CD4-positive, alpha-beta memory T cell (primary cell): ENCODE data around the gene SORCS2. TPM values are rescaled to one million over a fixed set of nuclear protein-coding genes. Genes with fewer than 3 reads are reported as not detected.

Source experiments
- CTCF ChIA-PET: fragments of 350-600 bp; sonication (Branson Sonifier 250); formaldehyde crosslinking; loops from one replicate; lab custom pipeline; 2021; ENCODE audit warnings: inconsistent platforms; ENCODE audit not compliant: partially characterized antibody; lab: Charles Lee
- POLR2A ChIA-PET: fragments of 350-600 bp; sonication (Branson Sonifier 250); formaldehyde crosslinking; loops from one replicate; lab custom pipeline; 2021; ENCODE audit not compliant: partially characterized antibody; lab: Charles Lee
- DNase-seq, 5 donors: peaks; one replicate each; pipeline versions ENCODE4 v3.0.0 to v3.0.0-alpha.2; 2020 to 2022; ENCODE audit warnings: mixed read lengths in 1 of 5
- H3K27ac ChIP-seq: one replicate; pipeline ENCODE4 v1.7.0; 2013; ENCODE audit warnings: low read depth, low read length
- H3K27me3 ChIP-seq: 2 replicates; pipeline ENCODE4 v1.7.0; 2013; ENCODE audit warnings: mild to moderate bottlenecking, low read length, moderate library complexity; ENCODE audit not compliant: insufficient read depth
- H3K36me3 ChIP-seq: 2 replicates; pipeline ENCODE4 v1.7.0; 2013; ENCODE audit warnings: mild to moderate bottlenecking, low read length, moderate library complexity; ENCODE audit not compliant: insufficient read depth
- H3K4me1 ChIP-seq: 2 replicates; pipeline ENCODE4 v1.7.0; 2013; ENCODE audit warnings: mild to moderate bottlenecking, low read length, moderate library complexity; ENCODE audit not compliant: insufficient read depth
- H3K4me3 ChIP-seq, 2 donors: one replicate each; pipeline ENCODE4 v1.7.0; 2013; ENCODE audit warnings: low read length in 2 of 2, mild to moderate bottlenecking in 1 of 2
- H3K9me3 ChIP-seq, 2 donors: one replicate each; pipeline ENCODE4 v1.7.0; 2013; ENCODE audit warnings: low read length in 2 of 2, control low read depth in 1 of 2; ENCODE audit not compliant: control insufficient read depth in 1 of 2
- H3K27ac Mint-ChIP-seq, 7 donors: one replicate each; pipeline ENCODE4 v1.8.0; 2020 to 2021; ENCODE audit warnings: mixed read lengths in 7 of 7, mild to moderate bottlenecking in 6 of 7, inconsistent platforms in 3 of 7, moderate library complexity in 3 of 7
- H3K27me3 Mint-ChIP-seq, 2 donors: one replicate each; pipeline ENCODE4 v1.8.0; 2020 to 2021; ENCODE audit warnings: mixed read lengths in 2 of 2
- H3K36me3 Mint-ChIP-seq, 2 donors: one replicate each; pipeline ENCODE4 v1.8.0; 2020 to 2021; ENCODE audit warnings: mixed read lengths in 2 of 2, inconsistent platforms in 1 of 2, mild to moderate bottlenecking in 1 of 2
- H3K4me1 Mint-ChIP-seq, 4 donors: one replicate each; pipeline ENCODE4 v1.8.0; 2020 to 2021; ENCODE audit warnings: mixed read lengths in 4 of 4, mild to moderate bottlenecking in 1 of 4
- H3K4me3 Mint-ChIP-seq, 8 donors: one replicate each; pipeline ENCODE4 v1.8.0; 2020 to 2021; ENCODE audit warnings: mixed read lengths in 8 of 8, mild to moderate bottlenecking in 7 of 8, moderate library complexity in 6 of 8, inconsistent platforms in 3 of 8
- H3K9me3 Mint-ChIP-seq, 8 donors: one replicate each; pipeline ENCODE4 v1.8.0; 2020 to 2021; ENCODE audit warnings: mixed read lengths in 8 of 8, mild to moderate bottlenecking in 5 of 8, inconsistent platforms in 3 of 8, moderate library complexity in 1 of 8
- intact Hi-C: fragments of 100-400 bp; cut with micrococcal nuclease; formaldehyde crosslinking; loops from one replicate; pipeline ENCODE4 v1.15.1; 2023
- polyA plus RNA-seq, 2 donors: library from polyadenylated mRNA; unstranded; fragments of 300-500 nt; fragmentation: Illumina TruSeq; gene quantifications; one replicate each; pipeline ENCODE4 v1.2.3, GENCODE V29; 2021
- total RNA-seq, 2 experiments: library from RNA; stranded (reverse); gene quantifications; one replicate each; pipeline ENCODE4 v1.2.3, GENCODE V29; 2021

Gene SORCS2
- total and polyA plus RNA-seq, 4 experiments from 2014 or later, result not detected

GRCh38 chr4:7675612-7676320 is 483.4 kb downstream of the SORCS2 start:
- H3K36me3 Mint-ChIP-seq, result no peaks in the 10 kb centered on the region
- Histone ChIP-seq H3K27ac (no peak overlapping the region), H3K9me3 (no peaks in the 10 kb centered on the region), H3K4me1 (no peaks in the 10 kb centered on the region), H3K27me3 (no peaks in the 10 kb centered on the region), H3K36me3 (no peaks in the 10 kb centered on the region), H3K4me3 (no peak overlapping the region)
- DNase-seq, result no peak
- no peak overlapping the region for H3K4me3 Mint-ChIP-seq
- no peak overlapping the region for H3K27ac Mint-ChIP-seq
- intact Hi-C loops, result no loop called here
- CTCF ChIA-PET, result no interaction called here
- H3K4me1 Mint-ChIP-seq, result no peaks in the 10 kb centered on the region
- peaks cover 3 to 8% of the 10 kb centered on the region in 2 donors for H3K27me3 Mint-ChIP-seq
- POLR2A ChIA-PET, result no interaction called here
- peaks cover 0 to 10% (median 5%) of the 10 kb centered on the region in 8 donors for H3K9me3 Mint-ChIP-seq

DNA sequence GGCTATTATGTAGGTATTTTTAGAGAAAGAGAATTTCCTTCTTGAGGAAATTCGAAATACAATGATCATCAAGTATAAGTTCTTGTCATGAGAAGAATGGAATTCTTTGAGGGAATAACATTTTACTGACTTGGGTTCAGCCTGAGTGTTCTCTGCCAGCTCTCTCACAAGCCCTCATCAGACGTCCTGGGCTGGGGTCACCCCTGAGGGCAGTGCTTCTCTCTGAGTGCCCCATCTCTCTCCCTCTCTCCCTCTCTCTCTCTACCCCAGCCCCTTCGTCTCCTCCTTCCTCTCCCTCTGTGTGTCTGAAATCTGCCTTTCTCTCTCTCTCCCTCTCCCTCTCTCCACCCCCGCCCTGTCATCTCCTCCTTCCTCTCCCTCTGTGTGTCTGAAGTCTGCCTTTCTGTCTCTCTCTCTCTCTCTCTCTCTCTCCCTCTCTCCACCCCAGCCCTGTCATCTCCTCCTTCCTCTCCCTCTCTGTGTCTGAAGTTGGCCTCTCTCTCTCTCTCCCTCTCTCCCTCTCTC is 484.1 kb downstream of the SORCS2 start:
- no peaks in the 10 kb centered on the region for H3K36me3 ChIP-seq
- POLR2A ChIA-PET, result no interaction called here
- H3K4me1 ChIP-seq, result no peaks in the 10 kb centered on the region
- DNase-seq, result no peak
- no peak overlapping the region for H3K4me3 Mint-ChIP-seq
- no peaks in the 10 kb centered on the region for H3K36me3 Mint-ChIP-seq
- H3K4me1 Mint-ChIP-seq, result no peaks in the 10 kb centered on the region
- no peak overlapping the region for H3K4me3 ChIP-seq
- H3K27ac ChIP-seq, result no peak overlapping the region
- H3K27me3 ChIP-seq, result no peaks in the 10 kb centered on the region
- intact Hi-C loops, result no loop called here
- H3K27ac Mint-ChIP-seq, result no peak overlapping the region
- H3K27me3 Mint-ChIP-seq, result peaks cover 3 to 9% of the 10 kb centered on the region in 2 donors
- no peaks in the 10 kb centered on the region for H3K9me3 ChIP-seq
- H3K9me3 Mint-ChIP-seq, result peaks cover 0 to 7% (median 4%) of the 10 kb centered on the region in 8 donors
- CTCF ChIA-PET, result no interaction called here

DNA sequence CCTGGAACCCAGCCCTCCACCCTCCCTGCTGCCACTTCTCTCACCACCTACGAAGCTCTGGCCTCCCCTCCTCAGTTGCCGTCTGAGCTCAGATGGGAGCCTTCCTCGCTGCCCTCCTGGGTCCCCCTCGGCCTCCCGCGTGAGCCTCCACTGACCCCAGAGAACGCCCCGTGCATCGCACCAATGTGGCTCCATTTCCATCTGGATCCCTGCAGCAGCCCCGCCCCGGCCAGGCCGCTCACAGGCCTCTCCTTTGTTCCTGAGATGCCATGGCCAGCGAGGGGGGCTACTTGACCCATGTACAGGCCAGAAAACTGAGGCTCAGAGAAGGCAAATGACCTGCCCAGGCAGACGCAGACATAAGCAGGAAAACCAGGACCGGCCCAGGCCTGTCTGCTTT is 484.7 kb downstream of the SORCS2 start:
- intact Hi-C loops, result no loop called here
- Histone ChIP-seq H3K27me3 (no peaks in the 10 kb centered on the region), H3K4me3 (no peak overlapping the region), H3K36me3 (no peaks in the 10 kb centered on the region), H3K27ac (no peak overlapping the region), H3K4me1 (no peaks in the 10 kb centered on the region), H3K9me3 (no peaks in the 10 kb centered on the region)
- DNase-seq, result no peak
- no peaks in the 10 kb centered on the region for H3K4me1 Mint-ChIP-seq
- peaks cover 3 to 9% of the 10 kb centered on the region in 2 donors for H3K27me3 Mint-ChIP-seq
- peaks cover 0 to 5% (median 2%) of the 10 kb centered on the region in 8 donors for H3K9me3 Mint-ChIP-seq
- H3K4me3 Mint-ChIP-seq, result no peak overlapping the region
- H3K36me3 Mint-ChIP-seq, result no peaks in the 10 kb centered on the region
- POLR2A ChIA-PET, result no interaction called here
- CTCF ChIA-PET, result no interaction called here
- H3K27ac Mint-ChIP-seq, result no peak overlapping the region

DNA sequence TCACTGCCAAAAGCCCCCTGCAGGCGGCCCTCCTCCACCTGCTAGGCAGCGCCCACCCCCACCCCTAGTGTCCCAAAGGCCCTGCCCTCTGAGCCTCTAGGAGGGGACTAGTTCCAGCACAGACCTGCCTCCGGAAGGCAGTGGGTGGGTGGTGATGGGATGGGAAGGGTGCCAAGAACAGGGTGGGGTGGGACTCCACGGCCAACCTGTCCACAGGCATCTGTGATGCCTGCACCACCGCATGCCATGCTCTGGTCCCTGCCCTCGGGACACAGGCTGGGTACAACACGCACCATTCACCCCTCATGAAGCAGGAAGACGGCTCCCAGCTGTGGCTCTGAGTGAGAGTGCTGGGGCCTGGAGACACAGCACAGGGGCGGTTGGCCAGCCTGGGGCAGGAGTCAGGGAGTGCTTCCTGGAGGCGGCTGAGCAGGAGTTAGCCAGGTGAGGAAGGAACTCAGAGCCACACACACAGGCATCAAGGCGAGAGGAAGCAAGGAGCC is 485.5 kb downstream of the SORCS2 start:
- Histone ChIP-seq H3K9me3 (no peaks in the 10 kb centered on the region), H3K4me1 (no peaks in the 10 kb centered on the region), H3K27ac (no peak overlapping the region), H3K36me3 (no peaks in the 10 kb centered on the region), H3K4me3 (no peak overlapping the region), H3K27me3 (no peaks in the 10 kb centered on the region)
- intact Hi-C loops, result no loop called here
- no peak overlapping the region for H3K27ac Mint-ChIP-seq
- POLR2A ChIA-PET, result no interaction called here
- H3K27me3 Mint-ChIP-seq, result peaks cover 3 to 9% of the 10 kb centered on the region in 2 donors
- no peak overlapping the region for H3K4me3 Mint-ChIP-seq
- no peaks in the 10 kb centered on the region for H3K36me3 Mint-ChIP-seq
- no peak for DNase-seq
- CTCF ChIA-PET, result no interaction called here
- H3K9me3 Mint-ChIP-seq, result peaks cover 0 to 8% (median 0%) of the 10 kb centered on the region in 8 donors
- H3K4me1 Mint-ChIP-seq, result no peaks in the 10 kb centered on the region

GRCh38 chr4:7678318-7678852 is 486.0 kb downstream of the SORCS2 start:
- H3K36me3 ChIP-seq, result no peaks in the 10 kb centered on the region
- intact Hi-C loops, result no loop called here
- DNase-seq, result no peak
- H3K27ac Mint-ChIP-seq, result no peak overlapping the region
- no peaks in the 10 kb centered on the region for H3K4me1 Mint-ChIP-seq
- H3K27me3 ChIP-seq, result no peaks in the 10 kb centered on the region
- peaks cover 3 to 8% of the 10 kb centered on the region in 2 donors for H3K27me3 Mint-ChIP-seq
- peaks cover 0 to 14% (median 2%) of the 10 kb centered on the region in 8 donors for H3K9me3 Mint-ChIP-seq
- H3K4me1 ChIP-seq, result no peaks in the 10 kb centered on the region
- no peaks in the 10 kb centered on the region for H3K36me3 Mint-ChIP-seq
- no peak overlapping the region for H3K4me3 ChIP-seq
- H3K9me3 ChIP-seq, result no peaks in the 10 kb centered on the region
- ChIA-PET CTCF (no interaction called here), POLR2A (no interaction called here)
- no peak overlapping the region for H3K27ac ChIP-seq
- no peak overlapping the region for H3K4me3 Mint-ChIP-seq

DNA sequence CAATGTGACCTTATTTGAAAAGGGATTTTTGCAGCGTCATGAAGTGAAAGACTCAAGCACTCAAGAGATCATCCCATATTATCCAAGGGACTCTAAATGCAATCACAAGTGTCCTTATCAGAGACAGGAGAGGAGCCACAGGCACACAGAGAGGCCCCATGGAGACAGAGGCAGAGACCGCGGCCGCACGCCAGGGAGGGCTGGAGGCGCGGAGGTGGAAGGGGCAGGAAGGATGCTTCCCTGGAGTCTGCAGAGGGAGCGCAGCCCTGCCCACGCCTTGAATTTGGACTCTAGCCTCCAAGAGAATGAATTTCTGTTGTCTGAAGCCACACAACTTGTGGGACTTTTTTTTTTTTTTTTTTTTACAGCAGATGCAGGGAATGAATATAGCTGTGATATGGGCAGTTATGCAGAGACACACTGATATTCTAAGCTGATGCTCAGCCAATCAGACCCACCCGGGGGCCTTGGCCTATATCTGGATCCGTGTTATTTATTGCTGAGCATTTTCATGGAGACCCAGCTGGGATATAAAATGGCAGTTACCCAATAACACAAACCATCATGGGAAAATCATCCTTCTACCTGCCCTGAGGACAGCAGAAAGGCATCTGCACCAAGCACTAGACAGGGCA is 487.2 kb downstream of the SORCS2 start:
- CTCF ChIA-PET, result no interaction called here
- DNase-seq, result no peak
- POLR2A ChIA-PET, result no interaction called here

DNA sequence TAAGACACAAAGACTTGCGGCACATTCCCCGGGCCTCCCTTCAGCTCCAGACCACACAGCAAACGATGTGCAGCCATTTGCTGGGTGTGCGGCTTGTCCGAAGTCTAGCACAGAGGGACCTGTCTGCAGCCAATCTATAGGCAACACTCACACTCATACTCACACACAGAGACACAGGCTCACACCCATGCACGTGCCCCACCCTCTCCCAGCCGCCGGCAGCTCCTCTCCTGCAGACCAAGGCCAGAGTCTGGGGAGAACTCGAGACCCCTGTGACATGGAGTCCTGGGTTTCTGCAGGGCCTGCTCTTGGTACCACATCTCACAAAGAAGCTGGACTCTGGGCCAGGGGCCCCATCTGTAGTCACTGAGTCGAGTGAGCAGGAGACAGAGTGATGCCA is 487.8 kb downstream of the SORCS2 start:
- no peak overlapping the region for H3K4me3 ChIP-seq
- Mint-ChIP-seq H3K4me3 (no peak overlapping the region), H3K4me1 (no peaks in the 10 kb centered on the region), H3K27ac (no peak overlapping the region), H3K36me3 (no peaks in the 10 kb centered on the region), H3K9me3 (peaks cover 0 to 14% (median 3%) of the 10 kb centered on the region in 8 donors), H3K27me3 (peaks cover 3 to 7% of the 10 kb centered on the region in 2 donors)
- no peak for DNase-seq
- H3K36me3 ChIP-seq, result no peaks in the 10 kb centered on the region
- H3K9me3 ChIP-seq, result no peaks in the 10 kb centered on the region
- intact Hi-C loops, result no loop called here
- ChIA-PET POLR2A (no interaction called here), CTCF (no interaction called here)
- no peaks in the 10 kb centered on the region for H3K4me1 ChIP-seq
- no peak overlapping the region for H3K27ac ChIP-seq
- no peaks in the 10 kb centered on the region for H3K27me3 ChIP-seq

More for the DNA sequence above, 487.2 kb downstream of the SORCS2 start:
- Mint-ChIP-seq H3K27ac (no peak overlapping the region), H3K4me3 (no peak overlapping the region), H3K36me3 (no peaks in the 10 kb centered on the region), H3K27me3 (peaks cover 3 to 8% of the 10 kb centered on the region in 2 donors), H3K9me3 (peaks cover 0 to 14% (median 3%) of the 10 kb centered on the region in 8 donors), H3K4me1 (no peaks in the 10 kb centered on the region)
- no peak overlapping the region for H3K27ac ChIP-seq
- H3K9me3 ChIP-seq, result no peaks in the 10 kb centered on the region
- no peak overlapping the region for H3K4me3 ChIP-seq
- H3K4me1 ChIP-seq, result no peaks in the 10 kb centered on the region
- intact Hi-C loops, result no loop called here
- no peaks in the 10 kb centered on the region for H3K36me3 ChIP-seq
- H3K27me3 ChIP-seq, result no peaks in the 10 kb centered on the region
